ENCODE data around the gene VMP1. TPM values are rescaled to one million over a fixed set of nuclear protein-coding genes. Genes with fewer than 3 reads are reported as not detected.

VMP1 gene
- total RNA-seq, 1 experiment from 2014 or later, result 236 TPM

DNA sequence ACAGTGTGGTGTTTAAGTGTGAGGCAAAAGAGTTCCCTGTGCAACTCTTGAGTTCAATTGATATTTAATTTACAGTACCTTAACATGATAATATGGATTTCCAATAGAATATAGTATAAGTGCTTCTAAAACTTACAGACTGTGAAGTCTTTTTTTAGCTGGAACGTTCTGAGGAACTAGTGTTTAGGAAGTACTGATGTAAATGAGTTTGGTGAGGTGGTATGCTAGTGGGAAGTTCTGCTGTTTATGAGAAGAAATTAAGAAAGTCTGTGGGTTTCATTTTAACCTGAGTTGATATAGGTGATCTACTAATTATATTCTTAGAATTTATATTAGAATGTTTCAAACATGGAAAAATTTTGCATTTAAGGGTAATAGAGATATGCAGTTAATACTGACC is 32.2 kb upstream of the VMP1 start:
- no peaks in the 10 kb centered on the region for H3K9me2 ChIP-seq (ENCODE audit: insufficient read depth)
- intact Hi-C loops (cut with micrococcal nuclease; ENCODE audit: unreplicated experiment), result no loop called here
- no peaks in the 10 kb centered on the region for H3K9me3 ChIP-seq (ENCODE audit: insufficient read depth, low read depth)
- no peaks in the 10 kb centered on the region for H3K27me3 ChIP-seq (ENCODE audit: insufficient read depth, low read depth)
- peaks cover 7% of the 10 kb centered on the region; the same call in 1 of the 2 replicates for H3K79me2 ChIP-seq (ENCODE audit: low read depth)
- peaks cover 66% of the 10 kb centered on the region for H3K36me3 ChIP-seq (ENCODE audit: low read depth)
- TF ChIP-seq EZH2 (IDR thresholded peaks at IDR 0.05; ENCODE audit: low read depth), result no peak
- TF ChIP-seq, protein P1, sequence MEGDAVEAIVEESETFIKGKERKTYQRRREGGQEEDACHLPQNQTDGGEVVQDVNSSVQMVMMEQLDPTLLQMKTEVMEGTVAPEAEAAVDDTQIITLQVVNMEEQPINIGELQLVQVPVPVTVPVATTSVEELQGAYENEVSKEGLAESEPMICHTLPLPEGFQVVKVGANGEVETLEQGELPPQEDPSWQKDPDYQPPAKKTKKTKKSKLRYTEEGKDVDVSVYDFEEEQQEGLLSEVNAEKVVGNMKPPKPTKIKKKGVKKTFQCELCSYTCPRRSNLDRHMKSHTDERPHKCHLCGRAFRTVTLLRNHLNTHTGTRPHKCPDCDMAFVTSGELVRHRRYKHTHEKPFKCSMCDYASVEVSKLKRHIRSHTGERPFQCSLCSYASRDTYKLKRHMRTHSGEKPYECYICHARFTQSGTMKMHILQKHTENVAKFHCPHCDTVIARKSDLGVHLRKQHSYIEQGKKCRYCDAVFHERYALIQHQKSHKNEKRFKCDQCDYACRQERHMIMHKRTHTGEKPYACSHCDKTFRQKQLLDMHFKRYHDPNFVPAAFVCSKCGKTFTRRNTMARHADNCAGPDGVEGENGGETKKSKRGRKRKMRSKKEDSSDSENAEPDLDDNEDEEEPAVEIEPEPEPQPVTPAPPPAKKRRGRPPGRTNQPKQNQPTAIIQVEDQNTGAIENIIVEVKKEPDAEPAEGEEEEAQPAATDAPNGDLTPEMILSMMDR (conservative IDR thresholded peaks at IDR 0.05), result no peak
- no peak overlapping the region for H2AFZ ChIP-seq
- BruUV-seq (replicated peaks), result no TSS peak
- no peak for DNase-seq
- no peak overlapping the region for H3K4me2 ChIP-seq
- ChIA-PET CTCF (no interaction called here), POLR2A (ENCODE audit: unreplicated experiment) (interaction anchor here (0.6 kb wide), 2 partner anchors 28 to 30 kb away, joined by 3 to 6 read pairs; no protein-coding TSS in a partner anchor)
- H3K4me3 ChIP-seq, result no peak overlapping the region
- no peak overlapping the region for H3K27ac ChIP-seq
- peaks cover 38% of the 10 kb centered on the region; the same call in 1 of the 2 replicates for H3F3A ChIP-seq (ENCODE audit: insufficient read depth, low read depth)
- no peaks in the 10 kb centered on the region for H3K4me1 ChIP-seq (replicated peaks; ENCODE audit: insufficient read depth)
- peaks cover 34% of the 10 kb centered on the region for H4K20me1 ChIP-seq (ENCODE audit: insufficient read depth)

DNA sequence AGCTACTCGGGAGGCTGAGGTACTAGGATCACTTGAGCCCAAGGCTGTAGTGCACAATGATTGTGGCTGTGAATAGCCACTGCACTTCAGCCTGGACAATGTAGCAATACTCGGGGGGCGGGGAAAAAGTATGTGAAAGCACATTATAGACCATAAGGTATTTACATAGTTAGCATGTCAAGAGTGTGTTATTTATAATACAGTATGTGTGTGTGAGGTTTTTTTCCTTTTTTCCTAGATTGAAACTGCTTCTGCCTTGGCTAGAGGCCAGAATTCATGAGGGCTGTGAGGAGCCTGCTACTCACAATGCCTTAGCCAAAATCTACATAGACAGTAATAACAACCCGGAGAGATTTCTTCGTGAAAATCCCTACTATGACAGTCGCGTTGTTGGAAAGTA is 30.7 kb upstream of the VMP1 start:
- no peak overlapping the region for H3K4me3 ChIP-seq
- no peak overlapping the region for H3K4me2 ChIP-seq
- no peaks in the 10 kb centered on the region for H3K9me3 ChIP-seq (ENCODE audit: insufficient read depth, low read depth)
- no peak overlapping the region for H2AFZ ChIP-seq
- TF ChIP-seq, protein P1 (conservative IDR thresholded peaks at IDR 0.05), result no peak
- no peaks in the 10 kb centered on the region for H3K27me3 ChIP-seq (ENCODE audit: insufficient read depth, low read depth)
- ChIA-PET CTCF (no interaction called here), POLR2A (ENCODE audit: unreplicated experiment) (no interaction called here)
- BruUV-seq (replicated peaks), result no TSS peak
- H3K79me2 ChIP-seq (ENCODE audit: low read depth), result peaks cover 18% of the 10 kb centered on the region; the same call in 1 of the 2 replicates
- H3K4me1 ChIP-seq (replicated peaks; ENCODE audit: insufficient read depth), result no peaks in the 10 kb centered on the region
- no peak for DNase-seq
- intact Hi-C loops (cut with micrococcal nuclease; ENCODE audit: unreplicated experiment), result no loop called here
- peaks cover 71% of the 10 kb centered on the region for H3K36me3 ChIP-seq (ENCODE audit: low read depth)
- H3F3A ChIP-seq (ENCODE audit: insufficient read depth, low read depth), result peaks cover 53% of the 10 kb centered on the region
- peaks cover 38% of the 10 kb centered on the region for H4K20me1 ChIP-seq (ENCODE audit: insufficient read depth)
- H3K9me2 ChIP-seq (ENCODE audit: insufficient read depth), result no peaks in the 10 kb centered on the region
- H3K27ac ChIP-seq, result no peak overlapping the region

DNA sequence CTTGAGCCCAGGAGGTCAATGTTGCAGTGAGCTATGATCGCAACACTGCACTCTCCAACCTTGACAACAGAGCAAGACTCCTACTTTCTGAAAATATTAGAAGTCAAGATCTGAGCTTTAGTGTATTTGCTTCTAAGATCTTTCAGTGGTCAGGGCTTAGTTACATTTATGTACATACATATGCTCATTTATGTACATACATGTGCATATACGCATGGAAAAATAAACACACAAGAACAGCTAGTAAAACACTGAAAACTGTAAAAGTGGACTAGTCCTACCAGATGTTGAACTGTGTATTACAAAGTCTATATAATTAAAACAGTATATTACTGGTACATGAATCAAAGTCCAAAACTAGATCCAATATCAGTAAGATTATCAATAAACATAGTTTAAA is 28.5 kb upstream of the VMP1 start:
- Histone ChIP-seq H3K27me3 (ENCODE audit: insufficient read depth, low read depth) (no peaks in the 10 kb centered on the region), H3K9me3 (ENCODE audit: insufficient read depth, low read depth) (no peaks in the 10 kb centered on the region), H3K36me3 (ENCODE audit: low read depth) (peaks cover 76% of the 10 kb centered on the region), H3K4me2 (no peak overlapping the region), H3K4me3 (no peak overlapping the region), H3F3A (ENCODE audit: insufficient read depth, low read depth) (peaks cover 63% of the 10 kb centered on the region), H3K4me1 (replicated peaks; ENCODE audit: insufficient read depth) (no peaks in the 10 kb centered on the region), H3K9me2 (ENCODE audit: insufficient read depth) (no peaks in the 10 kb centered on the region), H3K27ac (no peak overlapping the region), H4K20me1 (ENCODE audit: insufficient read depth) (peaks cover 40% of the 10 kb centered on the region), H2AFZ (no peak overlapping the region), H3K79me2 (ENCODE audit: low read depth) (peaks cover 22% of the 10 kb centered on the region; the same call in 1 of the 2 replicates)
- BruUV-seq (replicated peaks), result no TSS peak
- no peak for DNase-seq
- intact Hi-C loops (cut with micrococcal nuclease; ENCODE audit: unreplicated experiment), result no loop called here
- no peak for TF ChIP-seq EZH2 (IDR thresholded peaks at IDR 0.05; ENCODE audit: low read depth)
- TF ChIP-seq, protein P1 (conservative IDR thresholded peaks at IDR 0.05), result no peak
- POLR2A ChIA-PET (ENCODE audit: unreplicated experiment), result no interaction called here
- CTCF ChIA-PET, result no interaction called here

Measured in PC-9 (cell line).